ENCODE measurements around the gene TBC1D3B. TPM values are rescaled to one million over a fixed set of nuclear protein-coding genes. Genes with fewer than 3 reads are reported as not detected.
"Not testable (repeated sequence)": the region's sequence is repeated elsewhere in the genome, so short reads cannot be mapped to it uniquely, and the experiment has no call there.

The TBC1D3B gene
- total RNA-seq, 1 experiment from 2014 or later: not detected

DNA sequence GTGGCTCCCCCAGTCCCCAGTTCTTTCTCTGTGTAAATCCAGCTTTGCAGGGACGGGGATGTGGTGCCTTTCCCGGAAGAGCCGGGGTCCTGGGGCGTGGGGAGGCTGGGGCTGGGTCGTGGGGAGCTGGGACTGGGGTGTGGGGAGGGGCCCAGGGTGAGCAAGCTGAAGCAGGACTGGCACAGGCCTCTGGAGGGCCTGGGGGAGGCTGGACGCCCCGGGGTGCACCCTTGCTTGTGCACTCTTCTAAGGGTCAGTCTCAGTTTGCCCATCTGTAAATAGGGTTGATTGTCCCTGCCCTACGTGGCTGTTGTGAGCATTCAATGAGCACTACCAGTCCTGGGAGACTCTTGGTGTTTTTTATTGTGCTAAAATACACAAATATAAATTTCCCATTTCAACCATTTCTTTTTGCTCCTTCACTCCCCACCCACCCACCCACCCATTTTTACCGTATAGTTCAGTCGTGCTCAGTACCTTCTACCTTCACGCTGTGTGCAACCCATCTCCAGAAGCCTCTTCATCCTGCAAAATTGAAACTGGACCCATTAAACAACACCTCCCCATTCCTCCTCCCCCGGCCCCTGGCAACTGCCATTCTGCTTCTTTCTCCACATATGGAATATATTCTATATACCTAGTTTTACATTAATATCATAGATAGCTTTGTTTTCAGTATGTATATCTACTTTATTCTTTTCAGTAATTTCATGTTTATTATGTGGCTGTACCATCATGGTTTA, 7.8 kb upstream of the TBC1D3B start:
- in situ Hi-C loops (cut with HindIII; ENCODE audit: low sequenced_read_pairs): no loop called here
- DNase-seq (ENCODE audit: low spot score): no peak

DNA sequence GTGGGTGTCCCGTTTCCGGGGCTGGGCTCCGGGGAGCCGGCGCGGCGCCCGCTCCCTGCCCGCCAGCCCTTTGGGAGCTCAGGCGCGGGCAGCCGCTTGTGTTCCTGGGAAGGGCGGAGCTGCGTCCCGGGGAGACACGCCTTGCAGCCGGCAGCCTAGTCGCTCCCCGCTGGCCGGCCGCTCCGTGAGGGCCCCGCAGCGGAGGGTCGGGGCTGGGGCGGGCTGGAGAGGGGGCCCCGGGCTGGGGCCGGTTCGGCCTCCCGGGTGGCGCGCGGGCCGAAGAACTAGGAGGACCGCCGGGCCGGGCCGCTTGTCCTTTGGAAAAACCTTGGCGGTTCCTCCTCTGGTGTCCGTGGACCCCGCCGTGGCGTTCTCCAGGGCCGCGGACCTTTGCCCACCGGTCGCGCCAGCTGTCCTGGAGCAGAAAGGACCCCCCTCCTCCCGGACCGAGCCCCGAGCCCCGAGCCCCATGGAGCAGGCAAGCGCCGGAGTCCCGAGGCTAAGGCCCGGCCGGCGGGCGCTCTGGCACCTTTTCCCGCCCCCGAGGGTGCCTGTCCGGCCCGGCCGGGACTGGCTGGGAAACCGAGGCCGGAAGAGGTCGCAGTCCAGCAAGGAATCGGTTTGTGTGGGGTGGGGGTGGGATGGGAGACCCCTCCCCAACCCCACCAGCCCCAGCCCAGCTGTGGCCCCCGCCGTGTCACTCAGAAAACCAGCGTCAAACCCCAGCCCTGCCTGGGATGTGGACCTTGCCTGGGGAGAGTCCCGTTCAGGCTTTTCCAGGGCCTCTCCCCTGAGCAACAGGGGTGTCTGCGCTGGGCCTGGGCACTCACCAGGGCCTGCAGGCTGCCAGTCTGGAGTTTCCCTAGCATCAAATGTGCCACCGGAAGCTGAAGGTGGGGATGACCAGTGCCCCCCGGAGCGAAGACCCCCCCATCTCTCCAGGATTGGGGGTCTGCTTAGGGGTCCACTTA, 6.8 kb upstream of the TBC1D3B start:
- DNase-seq (ENCODE audit: low spot score): peak; percentile 26
- in situ Hi-C loops (cut with HindIII; ENCODE audit: low sequenced_read_pairs): no loop called here

DNA sequence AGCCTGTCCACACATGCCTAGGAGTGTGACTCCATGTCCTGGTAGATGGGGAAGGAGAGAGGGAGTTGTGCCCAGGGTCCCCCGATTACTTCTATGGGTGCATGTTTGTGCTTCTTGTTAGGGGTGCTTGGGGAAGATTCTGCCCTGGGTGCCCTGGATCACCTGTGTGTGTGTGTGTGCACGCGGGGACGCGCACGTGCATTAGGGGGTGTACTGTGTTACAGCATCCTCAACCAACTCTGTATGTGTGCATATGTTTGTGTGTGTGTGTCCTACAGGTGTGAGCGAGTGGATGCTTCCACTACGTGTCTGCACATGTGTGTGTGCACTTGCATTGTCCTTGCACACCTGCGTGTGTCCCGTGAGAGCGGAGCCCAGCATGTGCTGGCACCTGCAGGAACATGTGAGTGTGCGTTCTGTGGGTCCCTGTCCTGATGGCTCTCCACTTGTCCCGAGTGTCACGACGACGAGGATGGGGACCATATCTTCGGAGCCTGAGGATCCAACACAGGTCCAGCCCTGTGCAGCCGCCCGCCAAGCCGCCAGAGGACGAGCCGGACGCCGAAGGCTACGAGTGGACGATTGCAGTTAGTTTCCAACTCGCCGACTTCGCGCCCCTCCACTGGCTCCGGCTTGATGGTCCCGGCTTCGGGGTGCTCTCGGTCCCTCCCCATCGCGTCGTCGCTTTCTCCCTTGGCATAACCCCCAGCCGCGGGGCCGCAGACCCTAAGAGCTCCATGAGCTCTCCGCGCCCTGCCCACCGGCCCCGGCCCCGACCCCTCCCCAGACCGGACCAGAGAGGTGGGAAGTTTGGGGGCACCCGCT, 6.0 kb upstream of the TBC1D3B start:
- in situ Hi-C loops (cut with HindIII; ENCODE audit: low sequenced_read_pairs): no loop called here
- no peak for DNase-seq (ENCODE audit: low spot score)

DNA sequence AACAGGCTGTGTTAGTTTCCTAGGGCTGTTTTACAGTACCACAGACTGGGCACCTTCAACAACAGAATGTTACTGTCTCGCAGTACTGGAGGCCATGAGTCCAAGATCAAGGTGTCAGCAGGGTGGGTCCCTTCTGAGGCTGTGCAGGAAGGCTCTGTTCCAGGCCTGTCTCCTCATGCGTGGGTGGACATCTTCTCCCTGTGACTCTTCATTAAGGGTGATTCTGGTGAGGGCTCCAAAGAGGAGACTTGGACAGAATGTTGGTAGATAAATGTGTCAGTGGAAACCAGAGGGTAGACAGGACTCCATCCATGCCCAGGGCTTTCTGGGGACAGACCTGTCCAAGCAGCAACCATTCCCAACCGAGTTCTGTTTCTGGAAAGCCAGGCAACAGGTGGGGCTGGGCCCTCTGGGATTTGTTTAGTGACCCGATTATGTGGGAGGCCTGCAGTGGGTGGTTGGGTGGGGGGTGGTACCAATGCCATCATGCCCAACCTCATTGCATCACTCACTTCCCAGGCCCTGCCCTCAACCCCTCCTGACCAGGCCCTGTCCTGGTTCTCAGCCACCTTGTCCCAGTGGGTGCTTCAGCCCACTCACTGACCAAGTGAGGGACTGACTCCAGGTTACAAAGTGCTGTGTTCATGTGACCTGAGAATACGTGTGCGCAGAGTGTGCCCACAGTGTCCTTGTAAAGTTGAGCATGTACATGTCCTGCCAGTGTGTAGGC, 5.2 kb upstream of the TBC1D3B start:
- in situ Hi-C loops (cut with HindIII; ENCODE audit: low sequenced_read_pairs); DNase-seq (ENCODE audit: low spot score): not testable (repeated sequence)

DNA sequence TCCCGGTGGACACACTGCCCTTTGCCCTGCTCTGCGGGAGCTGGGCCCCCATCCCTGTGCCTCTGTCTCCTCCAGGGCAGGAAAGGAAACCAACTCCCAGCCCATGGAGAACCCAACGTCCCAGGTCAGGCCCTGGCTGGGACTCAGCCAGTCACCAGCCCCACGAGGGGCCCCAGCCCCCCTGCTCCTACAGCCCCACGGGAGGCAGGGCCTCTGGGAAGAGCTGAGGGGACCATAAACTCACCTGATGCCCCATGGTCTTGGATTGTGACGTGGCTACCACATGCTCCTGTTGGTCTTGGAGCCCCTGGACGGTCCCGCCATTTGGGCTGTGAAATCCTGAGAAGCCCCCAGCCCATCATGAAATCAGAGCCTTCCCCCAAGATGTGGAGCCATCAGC, 7.6 kb downstream of the TBC1D3B start:
- in situ Hi-C loops (cut with HindIII; ENCODE audit: low sequenced_read_pairs); DNase-seq (ENCODE audit: low spot score): not testable (repeated sequence)

DNA sequence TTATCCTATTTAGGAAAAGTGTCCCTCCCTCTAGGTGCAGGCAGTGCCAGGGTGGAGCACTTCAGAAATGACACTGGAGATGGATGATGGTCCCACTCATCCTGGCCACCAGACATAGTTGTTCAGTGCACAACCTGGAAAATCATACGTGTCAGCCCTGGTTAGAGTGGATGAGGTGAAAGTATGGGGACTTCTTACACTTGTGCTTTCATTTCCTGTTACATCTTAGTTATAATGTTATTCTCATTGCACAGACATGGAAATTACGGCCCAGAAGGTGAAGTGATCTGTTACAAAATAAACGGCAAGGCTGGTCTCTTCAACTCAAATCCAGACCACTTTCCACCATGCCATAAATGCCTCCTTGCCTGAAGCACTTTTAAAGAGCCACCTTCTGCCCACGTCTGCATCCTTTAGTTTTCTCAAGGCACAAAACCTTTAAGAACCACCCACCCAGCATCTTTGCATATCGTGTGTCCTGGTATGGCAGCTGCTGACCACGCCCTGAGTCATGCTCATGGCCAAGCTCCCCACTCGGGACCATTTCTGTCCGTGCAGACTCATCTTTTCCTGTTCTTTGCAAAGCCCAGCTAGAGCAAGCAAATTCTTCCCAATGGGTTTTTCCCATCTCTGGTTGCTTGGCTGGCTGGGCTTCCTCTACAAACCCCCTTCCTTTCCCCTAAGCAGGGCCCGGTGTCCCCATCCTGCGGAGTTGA, 22.4 kb downstream of the TBC1D3B start:
- in situ Hi-C loops (cut with HindIII; ENCODE audit: low sequenced_read_pairs): no loop called here
- no peak for DNase-seq (ENCODE audit: low spot score)

DNA sequence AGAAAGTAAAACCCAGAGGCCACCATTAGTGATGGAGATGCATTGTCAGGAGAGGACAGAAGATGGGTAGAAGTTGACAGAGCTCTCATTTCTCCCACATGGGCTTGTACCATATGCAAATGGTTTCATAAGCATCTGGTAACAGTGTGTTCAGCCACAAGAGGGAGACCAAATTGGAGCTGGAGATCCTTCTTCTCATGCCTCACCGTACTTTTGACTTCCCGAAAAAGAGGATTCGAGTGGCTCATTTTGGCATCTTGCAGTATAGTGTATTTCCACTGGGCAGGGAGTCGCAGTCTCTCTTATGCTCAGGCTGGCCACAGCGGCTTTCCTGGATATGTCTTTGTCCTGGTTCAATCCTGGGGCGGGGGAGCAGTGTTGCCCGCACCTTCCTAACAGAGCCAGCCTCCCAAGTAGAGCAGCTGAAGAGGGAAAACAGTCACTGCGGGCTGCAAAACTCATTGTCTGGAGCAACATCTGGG, 23.8 kb downstream of the TBC1D3B start:
- DNase-seq (ENCODE audit: low spot score): peak; percentile 24
- in situ Hi-C loops (cut with HindIII; ENCODE audit: low sequenced_read_pairs): no loop called here

DNA sequence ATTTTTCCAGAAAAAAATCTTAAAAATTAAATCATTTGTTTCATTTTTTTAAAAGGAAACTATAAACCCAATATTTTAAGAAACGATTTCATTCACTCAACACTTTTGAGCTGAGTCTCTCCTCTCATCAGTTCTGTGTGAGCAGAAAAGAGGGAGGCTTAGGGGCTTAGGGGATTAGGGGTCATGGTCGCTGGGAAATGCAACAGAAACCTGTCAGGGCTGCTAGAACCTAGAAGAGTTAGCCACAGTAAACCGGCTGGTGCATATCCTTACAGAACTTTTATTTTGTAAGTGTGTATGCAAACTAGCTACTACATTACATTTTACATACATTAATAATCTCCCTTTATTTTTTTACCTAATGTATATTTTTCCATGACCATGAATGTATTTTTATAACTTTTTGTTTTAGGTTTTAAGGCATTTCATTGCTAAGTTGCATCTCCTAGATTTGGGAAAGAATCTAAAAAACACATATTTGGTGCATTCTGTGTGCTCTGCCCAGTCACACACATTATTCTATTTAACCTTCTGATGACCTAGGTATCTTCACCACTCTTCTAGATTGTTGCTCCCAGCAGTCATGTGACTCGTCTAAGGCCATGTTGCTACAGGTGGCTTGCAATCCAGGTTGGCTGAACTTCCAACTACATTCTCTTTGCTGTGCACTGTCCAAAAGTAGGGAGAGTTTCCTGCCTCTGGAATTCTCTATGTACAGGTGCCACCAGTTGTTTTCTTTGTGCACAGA, 24.4 kb downstream of the TBC1D3B start:
- in situ Hi-C loops (cut with HindIII; ENCODE audit: low sequenced_read_pairs): no loop called here
- DNase-seq (ENCODE audit: low spot score): no peak

DNA sequence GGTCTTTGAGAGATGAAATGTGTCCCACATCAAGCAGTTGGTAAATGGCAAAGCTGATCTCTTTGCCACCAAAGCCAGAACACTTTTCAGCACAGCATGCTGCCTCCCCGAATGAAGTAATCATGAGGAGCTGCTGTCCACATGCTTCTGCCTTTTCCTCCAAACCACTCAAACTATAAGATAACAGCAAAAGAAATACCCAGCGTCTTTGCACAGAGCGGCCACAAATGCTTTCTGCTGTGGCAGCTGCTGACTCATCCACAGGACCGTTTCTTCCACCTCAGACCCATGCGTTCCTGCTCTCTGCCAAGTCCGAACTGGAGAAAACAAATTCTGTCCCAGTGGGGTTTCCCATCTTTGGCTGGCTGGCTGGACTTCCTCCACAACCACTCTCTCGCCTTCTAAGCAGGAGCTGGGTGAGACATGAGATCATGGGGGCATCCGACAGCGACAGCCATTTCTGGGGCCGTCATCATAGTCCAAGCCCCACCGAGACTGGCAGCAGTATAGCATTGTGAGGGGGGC, 27.1 kb downstream of the TBC1D3B start:
- in situ Hi-C loops (cut with HindIII; ENCODE audit: low sequenced_read_pairs): no loop called here

DNA sequence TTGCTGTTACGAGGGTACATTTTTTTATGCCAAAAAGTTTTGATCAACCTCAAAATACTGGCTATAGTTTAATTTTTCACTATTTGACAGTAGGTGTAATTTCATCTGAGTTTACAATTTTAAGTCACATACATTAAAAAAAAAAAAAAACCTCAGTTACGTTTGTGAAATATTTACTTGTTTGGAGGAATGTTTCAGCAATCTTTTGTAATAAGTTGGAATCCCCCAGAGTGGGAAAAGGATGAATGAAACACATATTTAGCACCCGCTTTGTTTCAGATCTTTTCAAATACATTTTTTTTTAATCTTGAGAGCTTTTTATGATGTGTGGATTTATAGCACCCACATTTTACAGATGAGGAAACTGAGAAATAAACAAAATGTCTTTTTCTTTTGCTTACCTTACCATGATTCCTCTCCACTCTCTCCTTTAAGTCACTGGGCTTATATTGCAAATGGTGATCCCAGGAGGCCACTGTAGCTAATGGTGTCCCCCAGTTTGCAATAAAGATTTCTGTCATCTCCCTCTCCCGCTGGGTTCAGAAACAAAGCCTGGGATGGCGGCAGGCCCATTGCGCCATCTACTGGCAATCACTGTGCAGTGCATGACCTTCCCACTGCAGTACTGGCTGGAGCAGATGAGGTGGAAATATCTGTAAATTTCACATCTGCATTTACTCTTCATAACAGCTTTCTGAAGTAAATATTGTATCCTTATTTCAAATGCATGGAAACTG, 27.7 kb downstream of the TBC1D3B start:
- in situ Hi-C loops (cut with HindIII; ENCODE audit: low sequenced_read_pairs): no loop called here
- peak; percentile 80 for DNase-seq (ENCODE audit: low spot score)

More for the DNA sequence above, 27.1 kb downstream of the TBC1D3B start:
- DNase-seq (ENCODE audit: low spot score): peak; percentile 80

DNA sequence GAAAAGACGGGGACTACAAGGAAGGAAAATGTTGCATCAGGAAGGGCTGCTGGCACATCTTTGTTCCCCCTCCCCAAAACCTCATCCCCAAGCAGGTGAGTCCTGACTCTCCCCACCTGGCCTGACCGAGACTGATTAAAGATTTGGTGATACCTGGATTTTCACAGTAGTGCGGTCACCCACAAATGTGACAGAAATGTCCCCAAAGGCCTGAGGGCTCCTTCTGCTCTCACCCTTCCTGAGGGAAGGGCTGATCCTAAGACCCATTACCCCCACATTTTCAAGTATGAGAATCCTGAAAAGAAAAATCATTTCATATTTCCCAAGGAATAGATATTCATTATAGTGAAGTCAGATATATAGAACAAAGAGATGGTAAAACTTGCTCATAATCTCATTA, 28.8 kb downstream of the TBC1D3B start:
- DNase-seq (ENCODE audit: low spot score): no peak
- in situ Hi-C loops (cut with HindIII; ENCODE audit: low sequenced_read_pairs): no loop called here

DNA sequence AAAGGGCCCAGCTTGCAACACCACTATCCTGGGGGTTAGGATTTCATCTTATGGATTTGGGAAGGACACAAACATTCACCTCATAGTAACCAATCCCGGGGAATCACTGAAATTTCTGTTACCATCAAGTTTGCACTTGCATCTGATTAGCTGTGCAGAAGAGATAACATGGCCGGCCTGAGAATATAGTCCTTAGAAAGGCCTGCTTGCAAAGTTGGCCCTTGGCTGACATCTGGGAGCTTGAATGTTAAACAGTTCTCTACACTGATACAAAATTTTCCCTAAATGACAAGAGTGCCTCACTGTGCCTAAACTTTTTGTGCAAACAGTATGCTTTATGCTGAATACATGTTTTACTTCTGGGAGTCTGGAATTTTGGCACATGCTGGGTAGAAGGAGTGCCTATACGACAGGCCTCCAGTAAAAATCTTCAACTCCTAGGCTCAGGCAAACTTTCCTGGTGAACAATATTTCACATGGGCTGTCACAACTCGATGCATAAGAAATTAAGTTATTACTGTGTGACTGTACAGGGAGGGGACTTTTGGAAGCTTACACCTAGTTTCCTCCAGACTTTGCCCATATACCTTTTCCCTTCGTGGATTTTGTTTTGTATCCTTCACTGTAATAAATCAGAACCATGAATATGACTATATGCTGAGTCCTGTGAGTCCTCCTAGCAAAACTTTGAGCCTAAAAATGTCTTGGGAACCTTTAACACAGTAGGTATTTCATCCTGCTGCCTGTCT, 31.3 kb downstream of the TBC1D3B start:
- in situ Hi-C loops (cut with HindIII; ENCODE audit: low sequenced_read_pairs): no loop called here

DNA sequence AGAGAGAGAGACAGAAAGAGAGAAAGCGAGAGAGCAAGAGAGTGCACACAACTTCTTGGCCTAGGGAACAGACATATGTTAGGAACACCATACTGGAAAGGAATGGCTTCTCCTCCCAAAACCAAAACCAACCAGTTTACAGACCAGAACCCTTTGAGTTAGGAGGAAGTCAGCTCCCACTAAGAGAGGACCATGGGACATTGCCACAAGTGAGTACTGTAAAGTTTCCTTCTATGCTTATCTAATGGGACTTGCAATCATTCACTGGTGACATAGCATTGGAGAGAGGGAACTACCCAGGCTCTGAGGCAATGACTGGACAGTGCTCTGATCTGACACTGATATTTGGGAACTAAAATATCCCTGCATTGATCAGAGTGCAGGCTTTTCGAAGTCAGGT, 32.4 kb downstream of the TBC1D3B start:
- in situ Hi-C loops (cut with HindIII; ENCODE audit: low sequenced_read_pairs): no loop called here
- DNase-seq (ENCODE audit: low spot score): no peak

More for the DNA sequence above, 31.3 kb downstream of the TBC1D3B start:
- no peak for DNase-seq (ENCODE audit: low spot score)

DNA sequence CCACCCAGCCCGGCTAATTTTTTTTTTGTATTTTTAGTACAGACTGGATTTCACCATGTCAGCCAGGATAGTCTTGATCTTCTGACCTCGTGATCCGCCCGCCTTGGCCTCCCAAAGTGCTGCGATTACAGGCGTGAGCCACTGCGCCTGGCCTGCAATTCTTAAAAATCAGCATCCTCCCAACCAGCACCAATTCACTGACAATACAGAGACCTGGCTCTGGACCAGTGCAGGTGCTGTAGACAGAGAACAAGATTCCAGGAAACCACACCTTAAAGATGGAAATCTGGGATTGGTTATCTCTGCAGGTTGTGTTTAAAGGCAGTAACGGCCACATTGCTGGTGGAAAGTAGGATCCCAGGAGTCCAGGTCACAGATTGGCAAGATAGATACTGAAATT, 33.6 kb downstream of the TBC1D3B start:
- in situ Hi-C loops (cut with HindIII; ENCODE audit: low sequenced_read_pairs): no loop called here
- DNase-seq (ENCODE audit: low spot score): no peak

DNA sequence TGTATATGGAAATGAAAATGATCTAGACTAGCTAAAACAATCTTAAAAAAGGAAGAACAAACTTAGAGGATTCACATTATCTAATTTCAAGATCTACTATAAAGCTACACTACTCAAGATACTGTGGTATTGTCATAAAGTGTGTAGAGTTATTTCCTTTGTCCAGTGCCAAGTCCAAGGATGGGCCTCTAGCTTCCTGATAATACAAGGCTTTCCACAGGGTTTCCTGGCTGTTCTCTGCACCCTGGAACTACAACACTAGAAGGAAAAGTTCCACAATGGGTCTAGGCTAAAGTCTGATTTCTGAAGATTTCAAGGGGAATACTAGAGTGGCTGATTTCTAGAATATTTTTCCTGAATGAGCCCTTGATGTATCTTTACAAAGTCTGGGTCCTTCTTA, 34.2 kb downstream of the TBC1D3B start:
- in situ Hi-C loops (cut with HindIII; ENCODE audit: low sequenced_read_pairs): no loop called here
- DNase-seq (ENCODE audit: low spot score): no peak

DNA sequence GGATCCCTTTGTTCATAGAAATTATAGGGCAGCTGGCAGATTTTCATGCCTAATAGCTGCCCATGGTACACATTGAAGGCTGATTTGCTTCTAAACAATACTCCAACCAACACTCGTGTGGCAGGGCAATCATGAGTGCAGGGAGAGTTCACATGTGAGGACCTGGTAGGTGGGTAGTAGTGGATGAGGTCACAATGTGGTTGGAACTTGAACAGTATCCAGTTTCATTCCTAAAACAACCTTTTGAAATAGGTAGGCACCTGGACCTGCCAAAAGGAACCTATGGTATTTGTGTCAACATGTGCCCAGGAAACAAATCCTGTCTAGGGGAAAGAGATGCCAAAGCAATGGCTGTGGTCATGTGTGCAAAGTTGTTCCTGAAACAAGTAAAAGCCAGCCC, 40.0 kb downstream of the TBC1D3B start:
- no peak for DNase-seq (ENCODE audit: low spot score)
- in situ Hi-C loops (cut with HindIII; ENCODE audit: low sequenced_read_pairs): no loop called here

Data from G401 (cell line).